NCI-H2029 treated with DMSO at 0.1 percent for 48 hours (cell line): Measurements from ENCODE around the gene NFU1.
"Not testable (repeated sequence)": the region's sequence is repeated elsewhere in the genome, so short reads cannot be mapped to it uniquely, and the experiment has no call there.

Experiments
- DNase-seq: peaks from one replicate; lab custom pipeline; 2025; lab: John Stamatoyannopoulos, UW

The NFU1 gene

DNA sequence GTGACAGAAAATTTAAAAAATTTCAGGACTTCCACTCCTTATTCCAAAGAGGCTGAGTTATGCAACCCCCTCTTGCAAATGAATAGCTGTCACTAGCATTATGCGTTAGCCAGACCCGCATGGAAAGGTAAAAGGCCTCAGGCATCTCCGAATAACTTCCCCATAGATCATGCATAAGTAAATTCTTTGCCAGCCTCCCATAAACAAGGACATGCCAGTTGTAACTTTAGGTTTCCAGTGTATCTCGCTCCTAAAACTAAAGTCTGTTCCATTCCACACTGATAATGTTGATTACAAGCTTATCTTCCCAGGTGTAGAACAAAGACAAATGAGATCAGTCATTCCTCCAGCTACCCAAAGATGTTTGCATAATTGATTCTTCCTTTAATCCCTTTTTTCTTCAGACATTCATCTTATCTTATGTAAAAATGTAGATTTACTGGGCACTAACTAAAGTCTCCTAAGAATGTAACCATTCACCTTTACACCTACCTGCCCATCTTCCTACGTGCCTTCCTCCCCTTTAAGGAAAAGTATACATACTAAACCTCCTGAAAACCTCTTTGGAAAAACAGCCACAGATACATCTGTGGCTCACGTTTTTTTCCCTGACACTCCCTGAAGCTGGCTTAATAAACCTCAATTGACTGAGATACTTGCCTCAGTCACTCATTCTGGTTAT, 13.6 kb upstream of the NFU1 start:
- no peak for DNase-seq

- no peak for DNase-seq
Observed at GRCh38 chr2:69449906-69450305, 12.7 kb upstream of the NFU1 start.

- DNase-seq: not testable (repeated sequence)
Observed at GRCh38 chr2:69443673-69444072, 6.4 kb upstream of the NFU1 start.

DNA sequence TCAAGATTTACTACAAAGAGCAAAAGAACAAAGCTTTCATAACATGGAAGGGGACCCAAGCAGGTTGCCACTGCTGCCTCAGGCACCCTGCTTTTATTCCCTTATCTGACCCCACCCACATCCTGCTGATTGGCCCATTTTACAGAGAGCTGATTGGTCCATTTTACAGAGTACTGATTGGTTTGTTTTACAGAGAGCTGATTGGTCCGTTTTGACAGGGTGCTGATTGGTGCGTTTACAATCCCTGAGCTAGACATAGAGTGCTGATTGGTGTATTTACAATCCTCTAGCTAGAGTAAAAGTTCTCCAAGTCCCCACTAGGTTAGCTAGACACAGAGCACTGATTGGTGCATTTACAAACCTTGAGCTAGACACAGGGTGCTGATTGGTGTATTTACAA, 2.3 kb upstream of the NFU1 start:
- not testable (repeated sequence) for DNase-seq

GRCh38 chr2:69438580-69438979, 1.3 kb upstream of the NFU1 start:
- DNase-seq: no peak

GRCh38 chr2:69437751-69438154, 518 bp upstream of the NFU1 start:
- DNase-seq: peak; percentile 48

DNA sequence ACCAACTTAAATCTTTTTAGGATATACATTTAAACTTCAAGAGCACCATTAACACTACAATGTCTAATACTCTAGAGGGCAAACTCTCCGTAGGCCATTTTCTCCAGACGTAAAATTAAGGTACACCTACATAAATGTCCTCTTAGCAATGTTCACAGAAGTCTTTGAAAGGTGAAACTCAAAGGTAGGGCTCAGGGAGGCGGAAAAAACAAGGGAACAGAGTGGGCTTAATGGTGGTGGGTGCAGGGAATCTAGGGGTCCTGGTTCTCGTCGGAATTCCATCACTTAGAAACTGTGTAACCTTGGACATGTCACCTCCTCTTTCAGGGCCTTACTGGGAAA, 668 bp downstream of the NFU1 start:
- DNase-seq: no peak

DNA sequence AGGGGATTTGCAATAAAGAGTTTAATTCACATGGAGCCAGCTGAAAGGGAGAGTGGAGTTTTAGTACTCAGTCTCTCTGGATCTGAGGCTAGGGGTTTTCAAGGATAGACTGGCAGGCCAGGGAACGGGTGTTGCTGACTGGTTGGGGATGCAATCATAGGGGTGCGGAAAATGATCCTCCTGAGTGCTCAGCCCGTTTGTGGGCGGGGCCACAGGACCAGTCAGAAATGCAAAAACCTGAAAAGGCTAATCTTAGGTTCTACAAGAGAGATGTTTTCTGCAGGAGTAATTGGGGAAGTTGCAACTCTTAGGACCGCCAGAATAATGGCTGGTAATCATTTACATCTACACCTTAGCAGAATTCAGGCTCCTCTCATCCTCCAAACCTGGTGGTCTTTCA, 2.5 kb downstream of the NFU1 start:
- DNase-seq: no peak

GRCh38 chr2:69429491-69430183, 7.6 kb downstream of the NFU1 start:
- DNase-seq: no peak

GRCh38 chr2:69428981-69429380, 8.3 kb downstream of the NFU1 start:
- DNase-seq: no peak

DNA sequence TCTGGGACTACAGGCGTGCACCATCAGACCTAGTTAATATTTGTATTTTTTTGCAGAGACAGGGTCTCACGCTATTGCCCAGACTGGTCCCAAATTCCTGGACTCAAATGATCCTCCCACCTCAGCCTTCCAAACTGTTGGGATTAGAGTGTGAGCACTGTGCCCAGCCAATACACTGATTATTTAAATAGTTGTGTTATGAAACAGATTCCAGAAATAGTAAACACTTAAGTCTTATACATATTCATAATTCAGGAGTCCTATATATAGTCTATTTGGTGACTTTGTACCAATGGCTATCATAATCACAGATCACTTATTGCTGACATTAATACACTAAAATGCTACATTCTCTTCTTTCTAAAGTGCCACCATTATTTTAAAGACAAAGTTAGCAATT, 12.8 kb downstream of the NFU1 start:
- DNase-seq: no peak

DNA sequence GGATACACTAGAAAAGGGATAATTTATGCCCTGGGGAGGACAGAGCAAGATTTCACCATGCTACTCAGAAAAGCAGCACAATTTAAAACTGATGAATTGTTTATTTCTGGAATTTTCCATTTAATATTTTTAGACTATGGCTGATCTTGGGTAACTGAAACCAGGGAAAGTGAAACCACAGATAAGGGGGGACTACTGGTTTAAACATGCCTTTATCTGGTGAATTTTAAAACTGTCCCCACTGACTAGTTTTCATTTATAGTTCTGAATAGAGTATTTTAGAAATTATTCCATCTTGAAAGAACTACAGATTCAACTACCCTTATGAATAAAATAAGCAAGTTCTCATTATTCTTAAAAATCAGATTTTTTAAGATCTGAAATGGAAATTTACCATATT, 15.0 kb downstream of the NFU1 start:
- DNase-seq: no peak

DNA sequence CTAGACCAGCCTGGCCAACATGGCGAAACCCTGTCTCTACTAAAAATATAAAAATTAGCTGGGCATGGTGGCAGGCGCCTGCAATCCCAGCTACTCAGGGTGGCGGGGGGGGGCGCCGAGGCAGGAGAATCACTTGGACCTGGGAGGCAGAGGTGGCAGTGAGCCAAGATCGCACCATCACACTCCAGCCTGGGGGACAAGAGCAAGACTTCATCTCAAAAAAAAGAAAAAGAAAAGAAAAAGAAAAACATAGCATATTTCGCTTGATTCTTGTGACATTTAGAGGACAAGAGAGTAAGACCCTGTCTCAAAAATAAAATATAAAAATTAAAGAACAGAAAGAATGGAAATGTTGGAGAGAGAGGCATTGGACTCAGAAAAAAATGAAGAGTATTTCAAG, 18.1 kb downstream of the NFU1 start:
- not testable (repeated sequence) for DNase-seq

- DNase-seq: no peak
Observed at GRCh38 chr2:69416147-69416546, 21.1 kb downstream of the NFU1 start.

DNA sequence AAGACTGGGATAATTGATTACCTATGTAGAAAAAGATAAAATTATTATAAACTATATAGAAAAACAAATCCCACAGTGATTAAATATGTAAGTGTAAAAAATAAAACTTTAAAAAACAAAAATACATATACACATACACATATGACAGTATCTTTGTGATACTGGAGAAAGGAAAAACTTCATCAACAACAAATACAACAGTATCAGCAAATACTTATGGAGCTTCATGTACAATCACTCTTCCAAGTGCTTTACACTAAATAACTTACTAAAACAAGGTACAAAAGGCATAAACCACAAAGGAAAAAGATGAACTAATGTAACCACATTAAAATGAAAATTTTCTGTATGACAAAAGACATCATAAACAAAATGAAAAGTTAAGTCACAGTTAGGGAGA, 26.1 kb downstream of the NFU1 start:
- no peak for DNase-seq

- no peak for DNase-seq
Observed at GRCh38 chr2:69405306-69405705, 31.9 kb downstream of the NFU1 start.

DNA sequence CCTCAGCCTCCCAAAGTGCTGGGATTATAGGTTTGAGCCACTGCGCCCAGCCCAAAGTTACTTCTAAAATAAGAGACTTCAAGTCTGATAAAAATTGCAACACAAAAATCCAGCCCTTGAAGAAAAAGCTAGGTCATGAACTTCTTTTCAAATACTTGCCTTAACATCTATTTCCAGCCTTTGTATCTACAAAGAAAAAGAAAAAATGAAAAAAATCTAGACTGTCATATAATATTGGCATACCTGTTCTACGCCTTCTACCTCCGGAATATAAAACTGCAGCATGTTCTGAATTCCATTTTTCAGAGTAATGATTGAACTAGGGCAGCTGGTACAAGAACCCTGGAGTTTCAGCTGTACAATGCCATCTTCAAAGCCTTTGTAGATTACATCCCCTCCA, 37.1 kb downstream of the NFU1 start:
- DNase-seq: no peak

DNA sequence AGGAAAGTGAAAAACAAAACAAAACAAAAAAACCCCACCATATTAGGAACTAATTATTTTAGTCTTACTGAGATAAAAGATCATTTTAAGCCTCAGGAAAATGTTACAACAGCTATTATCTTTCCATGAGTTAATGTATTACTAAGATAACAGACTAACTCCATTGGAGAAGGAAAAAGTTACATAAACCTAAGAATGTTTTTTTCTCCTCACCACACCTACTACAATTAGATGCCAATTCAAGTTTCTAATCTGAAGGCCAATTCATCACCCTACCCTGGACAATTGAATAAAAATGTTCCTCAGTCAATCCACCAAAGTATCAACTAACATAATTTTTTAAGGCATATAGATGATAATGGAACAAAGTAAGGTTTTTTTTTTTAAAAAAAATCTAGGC, 40.0 kb downstream of the NFU1 start:
- DNase-seq: no peak

DNA sequence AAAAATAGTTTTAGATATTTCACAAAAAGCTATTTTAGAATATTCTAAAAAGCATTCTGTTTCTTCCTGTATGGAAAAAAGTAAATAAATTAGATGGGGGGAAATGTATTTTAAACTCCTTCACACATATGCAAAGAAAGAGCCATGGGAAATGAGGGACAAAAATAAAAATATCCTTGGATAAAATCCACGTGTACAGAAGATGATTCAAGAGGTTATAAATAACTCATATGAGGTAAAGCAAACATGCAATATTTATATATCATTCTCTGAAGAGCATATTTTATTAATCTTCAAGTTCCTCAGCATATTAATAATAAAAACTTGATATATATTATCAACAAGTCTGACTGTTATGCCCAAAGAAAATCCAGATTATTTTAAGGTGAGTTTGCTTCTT, 41.4 kb downstream of the NFU1 start:
- no peak for DNase-seq

GRCh38 chr2:69393963-69394362, 43.3 kb downstream of the NFU1 start:
- DNase-seq: no peak

DNA sequence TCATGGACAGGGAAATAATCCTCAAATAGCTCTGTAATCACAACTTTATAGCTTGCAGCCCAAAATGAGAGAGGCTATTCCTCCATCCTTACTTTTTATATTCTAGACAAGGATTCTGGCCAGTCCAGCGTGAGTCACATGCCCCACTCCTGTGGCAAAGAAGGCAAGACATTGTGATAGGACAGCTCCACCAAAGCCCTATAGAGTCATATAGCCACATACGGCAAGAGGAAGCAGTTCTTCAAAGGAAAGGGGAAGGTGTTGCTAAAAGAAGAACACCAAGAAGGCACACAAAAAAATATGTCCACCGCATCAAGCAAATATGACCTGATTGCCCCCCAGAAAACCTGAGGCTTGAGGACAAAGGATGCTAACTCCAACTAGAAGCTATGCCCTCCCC, 46.8 kb downstream of the NFU1 start:
- no peak for DNase-seq

- no peak for DNase-seq
Observed at GRCh38 chr2:69390001-69390400, 47.2 kb downstream of the NFU1 start.

DNA sequence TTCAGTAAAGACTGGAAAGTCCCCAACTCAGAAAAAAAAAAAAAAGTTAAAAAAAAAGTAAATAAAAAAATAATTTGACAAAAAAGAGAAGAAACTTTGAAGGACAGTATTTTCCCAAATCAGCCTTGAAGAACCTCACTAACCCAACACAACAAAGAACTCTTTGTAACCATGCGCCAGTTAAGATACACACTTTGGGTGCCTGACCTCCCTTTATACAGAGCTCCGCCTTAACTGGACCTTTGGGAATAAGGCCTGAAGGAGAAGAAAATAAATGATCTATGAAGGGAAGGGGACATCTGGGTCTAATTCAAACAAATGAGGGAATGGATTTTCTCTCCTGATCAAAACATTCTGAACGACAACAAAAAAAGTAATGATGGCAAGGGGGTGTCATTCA, 48.0 kb downstream of the NFU1 start:
- no peak for DNase-seq
